Mesenchymal stem cell (in vitro differentiated cells and primary cell): Measurements from ENCODE around the gene INSYN1.
"Not testable (repeated sequence)": the region's sequence is repeated elsewhere in the genome, so short reads cannot be mapped to it uniquely, and the experiment has no call there.

Experiments used
- DNase-seq: peaks from one replicate; pipeline ENCODE4 v3.0.0-alpha.2; 2013
- H2AFZ ChIP-seq: one replicate; pipeline ENCODE4 v1.6.1; 2013; ENCODE audit warnings: low read depth, mild to moderate bottlenecking, control low read depth, inconsistent platforms, low read length, moderate library complexity
- H2AK5ac ChIP-seq: 2 replicates; pipeline ENCODE4 v1.6.1; 2013; ENCODE audit warnings: low read length, moderate library complexity, mild to moderate bottlenecking, inconsistent platforms; ENCODE audit not compliant: severe bottlenecking
- H2BK120ac ChIP-seq: one replicate; pipeline ENCODE4 v1.6.1; 2013; ENCODE audit warnings: low read depth, mild to moderate bottlenecking, inconsistent platforms, low read length, moderate library complexity
- H2BK12ac ChIP-seq, 2 experiments: one replicate each; pipeline ENCODE4 v1.6.1; 2013; ENCODE audit warnings: inconsistent platforms in 2 of 2, low read length in 2 of 2, mild to moderate bottlenecking in 2 of 2, moderate library complexity in 2 of 2, control low read depth in 1 of 2
- H2BK15ac ChIP-seq: one replicate; pipeline ENCODE4 v1.6.1; 2013; ENCODE audit warnings: mild to moderate bottlenecking, low read depth, inconsistent platforms; ENCODE audit not compliant: poor library complexity, severe bottlenecking
- H2BK5ac ChIP-seq: 2 replicates; pipeline ENCODE4 v1.6.1; 2013; ENCODE audit warnings: low read depth, mild to moderate bottlenecking, low read length, control low read depth, inconsistent platforms; ENCODE audit not compliant: poor library complexity, severe bottlenecking
- H3K14ac ChIP-seq, 2 experiments: one replicate each; pipeline ENCODE4 v1.6.1; 2013; ENCODE audit warnings: inconsistent platforms in 2 of 2, low read length in 2 of 2, control low read depth in 1 of 2, mild to moderate bottlenecking in 1 of 2, moderate library complexity in 1 of 2
- H3K18ac ChIP-seq, 2 experiments: one replicate each; pipeline ENCODE4 v1.6.1; 2013; ENCODE audit warnings: inconsistent platforms in 2 of 2, low read length in 2 of 2, control low read depth in 1 of 2, low read depth in 1 of 2, mild to moderate bottlenecking in 1 of 2
- H3K23ac ChIP-seq, 2 experiments: one replicate each; pipeline ENCODE4 v1.6.1; 2013; ENCODE audit warnings: inconsistent platforms in 2 of 2, low read length in 2 of 2, mild to moderate bottlenecking in 2 of 2, moderate library complexity in 2 of 2, control low read depth in 1 of 2
- H3K27ac ChIP-seq: 2 replicates; pipeline ENCODE4 v1.5.1; 2013; ENCODE audit warnings: mild to moderate bottlenecking, moderate library complexity, low read length, control low read depth, inconsistent platforms; ENCODE audit not compliant: poor library complexity, severe bottlenecking
- H3K27me3 ChIP-seq, 2 experiments: 2 replicates each; pipeline versions ENCODE4 v1.6.1 to v1.7.0; 2013; ENCODE audit warnings: low read length in 2 of 2, mild to moderate bottlenecking in 2 of 2, moderate library complexity in 2 of 2, control low read depth in 1 of 2, inconsistent platforms in 1 of 2; ENCODE audit not compliant: control insufficient read depth in 1 of 2, insufficient read depth in 1 of 2
- H3K36me3 ChIP-seq, 2 experiments: 2 replicates each; pipeline versions ENCODE4 v1.6.1 to v1.7.0; 2013; ENCODE audit warnings: low read length in 2 of 2, control low read depth in 1 of 2, inconsistent platforms in 1 of 2, low read depth in 1 of 2, mild to moderate bottlenecking in 1 of 2; ENCODE audit not compliant: insufficient read depth in 2 of 2, control insufficient read depth in 1 of 2
- H3K4ac ChIP-seq, 2 experiments: one replicate each; pipeline ENCODE4 v1.6.1; 2013; ENCODE audit warnings: inconsistent platforms in 2 of 2, low read length in 2 of 2, mild to moderate bottlenecking in 2 of 2, moderate library complexity in 2 of 2, control low read depth in 1 of 2, low read depth in 1 of 2
- H3K4me1 ChIP-seq: 2 replicates; pipeline ENCODE4 v1.6.1; 2013; ENCODE audit warnings: low read depth, low read length, control low read depth; ENCODE audit not compliant: control insufficient read depth, insufficient read depth
- H3K4me2 ChIP-seq: 2 replicates; pipeline ENCODE4 v1.6.1; 2013; ENCODE audit warnings: low read length, mild to moderate bottlenecking, inconsistent platforms; ENCODE audit not compliant: poor library complexity, severe bottlenecking
- H3K4me3 ChIP-seq, 2 experiments: 2 replicates each; pipeline versions ENCODE4 v1.5.1 to v1.7.0; 2013; ENCODE audit warnings: low read length in 2 of 2, mild to moderate bottlenecking in 2 of 2, control low read depth in 1 of 2, low read depth in 1 of 2; ENCODE audit not compliant: insufficient read depth in 1 of 2
- H3K79me1 ChIP-seq: replicated peaks from 2 replicates; pipeline ENCODE4 v1.6.1; 2013; ENCODE audit warnings: mild to moderate bottlenecking, control low read depth, low read length, inconsistent platforms; ENCODE audit not compliant: poor library complexity, severe bottlenecking
- H3K9ac ChIP-seq: 2 replicates; pipeline ENCODE4 v1.7.0; 2013; ENCODE audit warnings: mild to moderate bottlenecking, low read length, moderate library complexity
- H3K9me3 ChIP-seq: 2 replicates; pipeline ENCODE4 v1.7.0; 2013; ENCODE audit warnings: mild to moderate bottlenecking, low read length; ENCODE audit not compliant: control insufficient read depth
- H4K8ac ChIP-seq: one replicate; pipeline ENCODE4 v1.6.1; 2013; ENCODE audit warnings: inconsistent platforms, mild to moderate bottlenecking, low read length, moderate library complexity
- H4K91ac ChIP-seq: one replicate; pipeline ENCODE4 v1.6.1; 2013; ENCODE audit warnings: mild to moderate bottlenecking, low read length, inconsistent platforms
- WGBS: methylation state at CpG from one replicate; pipeline ENCODE4 v1.1.7; 2013; ENCODE audit warnings: mixed read lengths; 5-methylcytosine and 5-hydroxymethylcytosine counted together

INSYN1 gene

DNA sequence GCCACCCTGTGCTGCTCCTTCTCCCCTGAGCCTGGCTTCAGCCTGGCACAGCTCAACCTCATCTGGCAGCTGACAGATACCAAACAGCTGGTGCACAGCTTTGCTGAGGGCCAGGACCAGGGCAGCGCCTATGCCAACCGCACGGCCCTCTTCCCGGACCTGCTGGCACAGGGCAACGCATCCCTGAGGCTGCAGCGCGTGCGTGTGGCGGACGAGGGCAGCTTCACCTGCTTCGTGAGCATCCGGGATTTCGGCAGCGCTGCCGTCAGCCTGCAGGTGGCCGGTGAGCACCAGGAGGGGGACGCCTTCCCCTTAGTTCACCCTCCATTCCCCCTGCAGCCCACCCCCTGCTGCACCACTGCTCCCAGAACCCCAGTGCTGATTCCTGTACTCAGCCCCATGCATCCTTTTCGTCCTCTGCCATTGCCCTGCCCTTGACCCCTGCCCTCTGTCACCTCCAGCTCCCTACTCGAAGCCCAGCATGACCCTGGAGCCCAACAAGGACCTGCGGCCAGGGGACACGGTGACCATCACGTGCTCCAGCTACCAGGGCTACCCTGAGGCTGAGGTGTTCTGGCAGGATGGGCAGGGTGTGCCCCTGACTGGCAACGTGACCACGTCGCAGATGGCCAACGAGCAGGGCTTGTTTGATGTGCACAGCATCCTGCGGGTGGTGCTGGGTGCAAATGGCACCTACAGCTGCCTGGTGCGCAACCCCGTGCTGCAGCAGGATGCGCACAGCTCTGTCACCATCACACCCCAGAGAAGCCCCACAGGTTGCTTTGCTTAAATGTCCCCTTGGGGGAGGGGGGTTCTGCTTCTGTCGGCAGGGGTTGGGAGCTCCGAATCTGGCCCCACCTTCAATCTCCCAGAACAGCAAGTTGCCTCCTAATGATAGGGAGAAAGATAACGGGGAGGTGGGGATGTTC lies 50.6 kb downstream of the INSYN1 start:
- H3K4ac ChIP-seq, H3K4me2 ChIP-seq, H3K27me3 ChIP-seq, H2AK5ac ChIP-seq, H2BK5ac ChIP-seq, H2BK12ac ChIP-seq, DNase-seq, H3K9ac ChIP-seq, H3K18ac ChIP-seq, H4K91ac ChIP-seq, H4K8ac ChIP-seq, H3K27ac ChIP-seq, H3K4me3 ChIP-seq, H3K23ac ChIP-seq, H2AFZ ChIP-seq, H3K9me3 ChIP-seq, H2BK120ac ChIP-seq, H3K14ac ChIP-seq, H3K4me1 ChIP-seq: not testable (repeated sequence)
- Histone ChIP-seq H2BK15ac (peak overlapping the region; percentile 30), H3K79me1 (peaks cover 56% of the 10 kb centered on the region), H3K36me3 (peaks cover 62 to 83% of the 10 kb centered on the region in 2 experiments)
- WGBS, result 86% methylated on average over 22 of the region's 33 CpGs

DNA sequence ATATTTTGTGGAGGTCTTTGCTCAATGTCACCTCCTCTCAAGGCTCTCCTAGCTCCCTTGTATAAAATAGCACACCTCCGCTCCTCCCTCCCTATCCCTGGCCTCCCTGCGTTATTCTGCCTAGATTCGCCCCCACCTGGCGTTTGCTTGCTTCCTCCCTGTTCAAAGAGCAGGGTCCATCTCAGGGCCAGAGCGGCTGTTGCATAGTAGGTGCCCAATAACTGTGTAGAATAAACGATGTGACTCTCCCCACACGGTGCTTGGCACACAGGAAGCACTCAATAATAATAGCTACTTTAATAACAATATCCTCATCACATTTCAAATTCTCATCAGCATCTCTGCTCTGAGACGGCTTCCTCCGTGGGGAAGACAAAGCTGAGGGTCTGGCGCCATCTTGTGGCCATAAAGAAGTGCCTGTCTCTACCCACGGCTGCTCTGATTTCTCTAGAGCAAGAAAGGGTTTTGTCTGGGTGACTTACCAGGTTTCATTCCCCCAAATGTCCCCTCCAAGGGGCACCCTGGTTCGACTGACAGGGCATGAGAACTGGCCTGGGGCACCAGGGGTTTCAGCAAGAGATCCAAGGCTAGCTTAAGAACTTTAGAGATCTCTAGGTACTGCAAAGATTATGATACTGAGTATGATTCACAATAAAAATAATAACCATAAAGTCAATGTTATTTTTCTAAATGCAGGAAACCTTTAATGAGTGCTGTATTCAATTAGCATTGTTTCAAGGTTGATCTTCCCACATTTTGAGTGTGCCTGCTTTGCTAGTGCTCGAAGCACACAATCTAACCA lies 52.9 kb downstream of the INSYN1 start:
- 27% methylated on average over 12 of the region's 13 CpGs for WGBS
- Histone ChIP-seq H3K4me1 (peaks cover 18% of the 10 kb centered on the region), H2AK5ac (no peak overlapping the region), H2AFZ (no peak overlapping the region), H3K36me3 (peaks cover 43 to 64% of the 10 kb centered on the region in 2 experiments), H3K9ac (no peak overlapping the region), H2BK12ac (no peak overlapping the region), H4K91ac (no peak overlapping the region), H3K27me3 (no peaks in the 10 kb centered on the region), H3K79me1 (peaks cover 49% of the 10 kb centered on the region), H3K4me3 (no peak overlapping the region), H3K4me2 (no peak overlapping the region), H2BK5ac (no peak overlapping the region), H3K23ac (no peak overlapping the region), H3K4ac (no peak overlapping the region), H3K18ac (no peak overlapping the region), H3K14ac (no peak overlapping the region), H2BK15ac (peak overlapping the region; percentile 65), H4K8ac (no peak overlapping the region), H2BK120ac (no peak overlapping the region), H3K27ac (no peak overlapping the region), H3K9me3 (no peaks in the 10 kb centered on the region)
- DNase-seq, result peak; percentile 80

DNA sequence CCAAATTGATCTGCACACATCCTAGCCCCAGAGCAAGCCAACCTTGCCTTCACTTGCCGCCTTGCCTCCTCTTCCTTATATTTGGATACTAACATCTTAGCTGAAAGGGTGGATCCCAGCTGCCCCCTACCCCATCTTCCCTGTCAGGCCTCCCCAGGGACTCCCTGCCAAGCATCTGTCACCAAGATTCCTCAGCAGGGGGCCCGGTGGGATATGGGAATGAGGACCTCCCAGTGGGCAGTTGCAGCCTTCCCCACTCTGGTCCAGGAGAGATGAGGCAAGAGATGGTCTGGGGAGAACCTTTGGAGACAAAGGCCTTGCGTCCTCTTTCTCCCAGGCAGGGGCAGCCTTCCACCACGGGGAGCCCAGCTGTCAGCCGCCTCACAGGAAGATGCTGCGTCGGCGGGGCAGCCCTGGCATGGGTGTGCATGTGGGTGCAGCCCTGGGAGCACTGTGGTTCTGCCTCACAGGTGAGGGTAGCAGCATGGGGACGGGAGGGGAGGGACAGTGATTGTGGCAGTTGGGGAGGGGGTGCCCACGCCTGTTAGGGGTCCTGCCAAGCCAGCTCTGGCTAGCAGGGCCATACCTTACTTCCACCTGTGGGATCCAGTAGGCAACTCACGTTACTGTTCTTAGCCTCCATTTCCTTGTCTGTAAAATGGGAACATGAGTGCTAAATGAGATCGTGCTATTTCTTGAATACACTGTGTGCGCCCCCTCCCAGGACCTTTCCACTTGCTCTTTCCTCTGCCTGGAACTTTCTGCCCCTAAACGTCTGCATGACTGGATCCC lies 53.7 kb downstream of the INSYN1 start:
- Histone ChIP-seq H3K18ac (no peak overlapping the region), H3K79me1 (peaks cover 45% of the 10 kb centered on the region), H2AK5ac (no peak overlapping the region), H2BK5ac (no peak overlapping the region), H3K4me3 (no peak overlapping the region), H4K8ac (peak overlapping the region; percentile 23), H3K27me3 (no peaks in the 10 kb centered on the region), H3K36me3 (peaks cover 39 to 64% of the 10 kb centered on the region in 2 experiments), H3K23ac (no peak overlapping the region), H3K4me1 (peaks cover 21% of the 10 kb centered on the region), H2BK120ac (no peak overlapping the region), H2BK15ac (peak overlapping the region; percentile 65), H3K27ac (no peak overlapping the region), H3K4ac (no peak overlapping the region), H2BK12ac (peak overlapping the region in 1 of 2 experiments; percentile 57), H3K14ac (no peak overlapping the region), H2AFZ (no peak overlapping the region), H3K9ac (peak overlapping the region; percentile 60), H3K9me3 (no peaks in the 10 kb centered on the region), H3K4me2 (no peak overlapping the region), H4K91ac (peak overlapping the region; percentile 56)
- WGBS, result 88% methylated on average over 13 of the region's 14 CpGs
- no peak for DNase-seq
